Trophoblast cell (in vitro differentiated cells and primary cell): ENCODE results near the gene SLC35F3.

Experiments
- DNase-seq, 2 donors: peaks; one replicate each; pipeline ENCODE4 v3.0.0-alpha.2; 2016
- H2AFZ ChIP-seq: 2 replicates; pipeline ENCODE4 v1.6.1; 2013; ENCODE audit warnings: low read length, moderate library complexity, mild to moderate bottlenecking; ENCODE audit not compliant: insufficient read depth, poor library complexity
- H2AK5ac ChIP-seq: 2 replicates; pipeline ENCODE4 v1.6.1; 2013; ENCODE audit warnings: mild to moderate bottlenecking, low read length
- H2BK120ac ChIP-seq: 2 replicates; pipeline ENCODE4 v1.6.1; 2013; ENCODE audit warnings: low read length, mild to moderate bottlenecking, moderate library complexity; ENCODE audit not compliant: insufficient read depth, poor library complexity
- H2BK12ac ChIP-seq: 2 replicates; pipeline ENCODE4 v1.6.1; 2013; ENCODE audit warnings: mild to moderate bottlenecking, low read length, moderate library complexity
- H2BK5ac ChIP-seq: 2 replicates; pipeline ENCODE4 v1.6.1; 2013; ENCODE audit warnings: low read length, low read depth, moderate library complexity, mild to moderate bottlenecking; ENCODE audit not compliant: poor library complexity
- H3K14ac ChIP-seq: 2 replicates; pipeline ENCODE4 v1.6.1; 2013; ENCODE audit warnings: mild to moderate bottlenecking, low read length
- H3K18ac ChIP-seq: 2 replicates; pipeline ENCODE4 v1.6.1; 2013; ENCODE audit warnings: mild to moderate bottlenecking, low read length
- H3K23ac ChIP-seq: 2 replicates; pipeline ENCODE4 v1.6.1; 2013; ENCODE audit warnings: low read length
- H3K27ac ChIP-seq: 2 replicates; pipeline ENCODE4 v1.5.1; 2013; ENCODE audit warnings: low read depth, mild to moderate bottlenecking, inconsistent platforms, low read length, moderate library complexity
- H3K27me3 ChIP-seq: 2 replicates; pipeline ENCODE4 v1.6.1; 2013; ENCODE audit warnings: inconsistent platforms, mild to moderate bottlenecking, low read length, moderate library complexity; ENCODE audit not compliant: insufficient read depth
- H3K36me3 ChIP-seq, 2 experiments: 1 replicate in 1 of 2; 2 replicates in 1 of 2; pipeline ENCODE4 v1.6.1; 2013; ENCODE audit warnings: low read length in 2 of 2, mild to moderate bottlenecking in 2 of 2, moderate library complexity in 1 of 2; ENCODE audit not compliant: insufficient read depth in 2 of 2, control insufficient read depth in 1 of 2
- H3K4ac ChIP-seq: 2 replicates; pipeline ENCODE4 v1.6.1; 2013; ENCODE audit warnings: low read depth, mild to moderate bottlenecking, low read length, moderate library complexity
- H3K4me1 ChIP-seq, 2 experiments: 1 replicate in 1 of 2; 2 replicates in 1 of 2; pipeline ENCODE4 v1.6.1; 2013; ENCODE audit warnings: low read length in 2 of 2, mild to moderate bottlenecking in 2 of 2, moderate library complexity in 1 of 2; ENCODE audit not compliant: insufficient read depth in 2 of 2, control insufficient read depth in 1 of 2
- H3K4me2 ChIP-seq: 2 replicates; pipeline ENCODE4 v1.6.1; 2013; ENCODE audit warnings: inconsistent platforms, mild to moderate bottlenecking, low read length, moderate library complexity
- H3K4me3 ChIP-seq: 2 replicates; pipeline ENCODE4 v1.5.1; 2013; ENCODE audit warnings: mild to moderate bottlenecking, low read depth, low read length, inconsistent platforms
- H3K79me1 ChIP-seq: one replicate; pipeline ENCODE4 v1.6.1; 2013; ENCODE audit warnings: low read length
- H3K79me2 ChIP-seq: 2 replicates; pipeline ENCODE4 v1.6.1; 2013; ENCODE audit warnings: low read length, mild to moderate bottlenecking; ENCODE audit not compliant: control insufficient read depth, insufficient read depth, poor library complexity
- H3K9ac ChIP-seq: 2 replicates; pipeline ENCODE4 v1.6.1; 2013; ENCODE audit warnings: mild to moderate bottlenecking, low read length
- H3K9me3 ChIP-seq: 2 replicates; pipeline ENCODE4 v1.6.1; 2013; ENCODE audit warnings: low read depth, mild to moderate bottlenecking, control low read depth, inconsistent platforms, low read length; ENCODE audit not compliant: insufficient read depth
- H4K12ac ChIP-seq: 2 replicates; pipeline ENCODE4 v1.6.1; 2013; ENCODE audit warnings: low read depth, mild to moderate bottlenecking, low read length, moderate library complexity
- H4K8ac ChIP-seq: 2 replicates; pipeline ENCODE4 v1.6.1; 2013; ENCODE audit warnings: low read depth, mild to moderate bottlenecking, low read length, moderate library complexity
- H4K91ac ChIP-seq: one replicate; pipeline ENCODE4 v1.6.1; 2013; ENCODE audit warnings: low read depth, mild to moderate bottlenecking, low read length, moderate library complexity
- WGBS: extraction: QIAGEN DNeasy Blood & Tissue Kit; methylation state at CpG from one replicate; pipeline ENCODE4 v1.1.7; 2013; ENCODE audit warnings: missing lambda C conversion rate; ENCODE audit not compliant: insufficient read length, insufficient coverage; ENCODE audit errors: extremely low coverage; 5-methylcytosine and 5-hydroxymethylcytosine counted together

SLC35F3 gene

GRCh38 chr1:234164098-234164709, 259.7 kb downstream of the SLC35F3 start:
- Histone ChIP-seq H3K9ac (no peak overlapping the region), H3K27ac (no peak overlapping the region), H3K4ac (no peak overlapping the region), H3K36me3 (no peaks in the 10 kb centered on the region), H3K14ac (no peak overlapping the region), H3K4me3 (no peak overlapping the region), H4K12ac (no peak overlapping the region), H4K91ac (no peak overlapping the region), H4K8ac (no peak overlapping the region), H3K4me1 (no peaks in the 10 kb centered on the region), H2BK12ac (no peak overlapping the region), H3K4me2 (no peak overlapping the region), H3K79me1 (no peaks in the 10 kb centered on the region), H2AFZ (no peak overlapping the region), H2AK5ac (no peak overlapping the region), H3K18ac (no peak overlapping the region), H2BK5ac (no peak overlapping the region), H2BK120ac (no peak overlapping the region), H3K23ac (no peak overlapping the region), H3K27me3 (no peaks in the 10 kb centered on the region), H3K9me3 (no peaks in the 10 kb centered on the region), H3K79me2 (no peaks in the 10 kb centered on the region)
- 82% methylated on average over 2 of the region's 5 CpGs for WGBS
- DNase-seq = no peak

GRCh38 chr1:234168061-234168724, 263.7 kb downstream of the SLC35F3 start:
- no peaks in the 10 kb centered on the region for H3K79me2 ChIP-seq
- no peaks in the 10 kb centered on the region for H3K9me3 ChIP-seq
- H3K27me3 ChIP-seq = no peaks in the 10 kb centered on the region
- no peaks in the 10 kb centered on the region for H3K4me1 ChIP-seq
- H3K4ac ChIP-seq = no peak overlapping the region
- H3K18ac ChIP-seq = no peak overlapping the region
- H3K23ac ChIP-seq = peak overlapping the region; percentile 29
- H3K27ac ChIP-seq = no peak overlapping the region
- no peak for DNase-seq
- H2BK5ac ChIP-seq = no peak overlapping the region
- no peaks in the 10 kb centered on the region for H3K36me3 ChIP-seq
- H2BK12ac ChIP-seq = no peak overlapping the region
- no peak overlapping the region for H3K4me2 ChIP-seq
- H3K9ac ChIP-seq = peak overlapping the region; percentile 29
- no CpG with 5 or more reads among the region's 7 CpGs for WGBS
- no peak overlapping the region for H2BK120ac ChIP-seq
- no peak overlapping the region for H4K12ac ChIP-seq
- no peaks in the 10 kb centered on the region for H3K79me1 ChIP-seq
- no peak overlapping the region for H3K14ac ChIP-seq
- no peak overlapping the region for H2AK5ac ChIP-seq
- no peak overlapping the region for H2AFZ ChIP-seq
- no peak overlapping the region for H3K4me3 ChIP-seq
- H4K8ac ChIP-seq = no peak overlapping the region
- no peak overlapping the region for H4K91ac ChIP-seq

DNA sequence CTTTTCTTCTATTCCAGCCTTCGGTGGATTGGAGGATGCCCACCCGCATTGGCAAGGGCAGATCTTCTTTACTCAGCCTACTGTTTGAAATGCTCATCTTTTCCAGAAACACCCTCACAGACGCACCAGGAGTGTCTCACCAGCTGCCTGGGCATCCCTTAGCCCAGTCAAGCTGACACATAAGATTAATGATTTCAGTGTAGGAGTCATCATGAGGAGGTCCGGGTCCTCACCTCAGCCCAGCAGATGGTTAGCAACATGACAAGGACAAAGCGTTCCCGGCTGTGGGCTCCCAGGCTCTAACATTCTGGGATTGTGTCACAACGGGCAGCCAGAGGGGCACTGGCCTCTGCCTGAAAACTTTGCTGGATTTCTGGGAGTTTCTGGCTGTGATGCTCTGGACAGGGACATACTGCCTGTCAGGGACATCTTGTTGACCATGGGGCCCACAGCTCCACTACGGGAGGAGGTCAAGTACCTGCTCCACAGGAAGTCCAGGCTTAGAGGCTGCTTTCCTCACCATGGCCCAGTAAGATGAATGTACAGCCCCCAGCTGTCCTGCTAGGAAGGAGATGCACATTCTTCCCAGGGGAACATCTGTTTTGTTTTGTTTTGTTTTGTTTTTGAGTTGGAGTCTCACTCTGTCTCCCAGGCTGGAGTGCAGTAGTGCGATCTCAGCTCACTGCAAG, 264.8 kb downstream of the SLC35F3 start:
- Histone ChIP-seq H3K36me3 (no peaks in the 10 kb centered on the region), H3K79me1 (no peaks in the 10 kb centered on the region), H3K9me3 (no peaks in the 10 kb centered on the region), H3K14ac (no peak overlapping the region), H2AK5ac (no peak overlapping the region), H3K27me3 (no peaks in the 10 kb centered on the region), H2BK120ac (no peak overlapping the region), H4K8ac (no peak overlapping the region), H3K79me2 (no peaks in the 10 kb centered on the region), H3K4me2 (no peak overlapping the region), H3K23ac (no peak overlapping the region), H2BK12ac (no peak overlapping the region), H3K18ac (no peak overlapping the region), H2BK5ac (no peak overlapping the region), H3K4me1 (no peaks in the 10 kb centered on the region), H4K91ac (no peak overlapping the region), H2AFZ (no peak overlapping the region), H3K27ac (no peak overlapping the region), H3K4me3 (no peak overlapping the region), H4K12ac (no peak overlapping the region), H3K4ac (no peak overlapping the region), H3K9ac (no peak overlapping the region)
- DNase-seq = no peak
- WGBS = no CpG with 5 or more reads among the region's 9 CpGs

DNA sequence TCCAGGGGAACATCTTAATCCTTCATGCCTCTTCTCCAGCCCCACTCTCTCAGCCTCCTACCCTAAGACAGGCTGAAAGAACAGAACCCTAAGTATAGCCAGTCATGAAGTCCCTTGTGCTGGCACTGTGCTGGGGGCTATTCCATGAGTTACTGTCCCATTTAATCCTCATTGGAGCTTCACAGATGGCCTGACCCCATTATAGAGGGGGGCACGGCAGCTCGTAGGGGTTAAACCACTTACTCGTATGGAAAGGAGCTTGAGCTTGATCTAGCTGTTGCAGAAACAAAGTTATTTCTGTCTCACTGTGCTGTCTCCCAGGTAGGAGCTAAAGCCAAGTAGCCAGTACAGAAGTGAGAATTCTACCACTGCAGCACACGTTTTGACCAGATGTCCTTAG, 265.6 kb downstream of the SLC35F3 start:
- no peak overlapping the region for H3K4me2 ChIP-seq
- H4K12ac ChIP-seq = no peak overlapping the region
- no peak for DNase-seq
- H3K18ac ChIP-seq = no peak overlapping the region
- no peaks in the 10 kb centered on the region for H3K4me1 ChIP-seq
- H3K9me3 ChIP-seq = no peaks in the 10 kb centered on the region
- WGBS = no CpG with 5 or more reads among the region's 4 CpGs
- no peak overlapping the region for H4K8ac ChIP-seq
- H3K79me1 ChIP-seq = no peaks in the 10 kb centered on the region
- no peak overlapping the region for H2AFZ ChIP-seq
- no peak overlapping the region for H3K27ac ChIP-seq
- no peak overlapping the region for H2AK5ac ChIP-seq
- no peak overlapping the region for H2BK5ac ChIP-seq
- H3K79me2 ChIP-seq = no peaks in the 10 kb centered on the region
- H2BK12ac ChIP-seq = no peak overlapping the region
- no peak overlapping the region for H3K9ac ChIP-seq
- no peaks in the 10 kb centered on the region for H3K27me3 ChIP-seq
- H3K4me3 ChIP-seq = no peak overlapping the region
- H3K4ac ChIP-seq = no peak overlapping the region
- no peak overlapping the region for H3K14ac ChIP-seq
- no peaks in the 10 kb centered on the region for H3K36me3 ChIP-seq
- H3K23ac ChIP-seq = no peak overlapping the region
- no peak overlapping the region for H4K91ac ChIP-seq
- H2BK120ac ChIP-seq = no peak overlapping the region
